AG09319 (cell line): ENCODE measurements around the gene TMEM253.

Experiments used
- DNase-seq: peaks from one replicate; pipeline ENCODE4 v3.0.0-alpha.2; 2010; ENCODE audit warnings: low read depth; ENCODE audit errors: extremely low read depth
- TF ChIP-seq, protein P1 (sequence below): IDR thresholded peaks from 2 replicates; pipeline ENCODE4 v1.5.1; 2011; ENCODE audit warnings: low read depth, mild to moderate bottlenecking, inconsistent platforms, low read length, moderate library complexity

TMEM253 gene

GRCh38 chr14:21123429-21123828 lies 22.6 kb downstream of the TMEM253 start:
- TF ChIP-seq, protein P1, sequence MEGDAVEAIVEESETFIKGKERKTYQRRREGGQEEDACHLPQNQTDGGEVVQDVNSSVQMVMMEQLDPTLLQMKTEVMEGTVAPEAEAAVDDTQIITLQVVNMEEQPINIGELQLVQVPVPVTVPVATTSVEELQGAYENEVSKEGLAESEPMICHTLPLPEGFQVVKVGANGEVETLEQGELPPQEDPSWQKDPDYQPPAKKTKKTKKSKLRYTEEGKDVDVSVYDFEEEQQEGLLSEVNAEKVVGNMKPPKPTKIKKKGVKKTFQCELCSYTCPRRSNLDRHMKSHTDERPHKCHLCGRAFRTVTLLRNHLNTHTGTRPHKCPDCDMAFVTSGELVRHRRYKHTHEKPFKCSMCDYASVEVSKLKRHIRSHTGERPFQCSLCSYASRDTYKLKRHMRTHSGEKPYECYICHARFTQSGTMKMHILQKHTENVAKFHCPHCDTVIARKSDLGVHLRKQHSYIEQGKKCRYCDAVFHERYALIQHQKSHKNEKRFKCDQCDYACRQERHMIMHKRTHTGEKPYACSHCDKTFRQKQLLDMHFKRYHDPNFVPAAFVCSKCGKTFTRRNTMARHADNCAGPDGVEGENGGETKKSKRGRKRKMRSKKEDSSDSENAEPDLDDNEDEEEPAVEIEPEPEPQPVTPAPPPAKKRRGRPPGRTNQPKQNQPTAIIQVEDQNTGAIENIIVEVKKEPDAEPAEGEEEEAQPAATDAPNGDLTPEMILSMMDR = no peak

GRCh38 chr14:21133901-21134300 lies 33.0 kb downstream of the TMEM253 start:
- DNase-seq = no peak
- TF ChIP-seq, protein P1 = no peak

More at GRCh38 chr14:21123429-21123828, 22.6 kb downstream of the TMEM253 start:
- DNase-seq = no peak

- TF ChIP-seq, protein P1 = peak; percentile 60
- DNase-seq = no peak
Measured at GRCh38 chr14:21136024-21136423, 35.2 kb downstream of the TMEM253 start.

DNA sequence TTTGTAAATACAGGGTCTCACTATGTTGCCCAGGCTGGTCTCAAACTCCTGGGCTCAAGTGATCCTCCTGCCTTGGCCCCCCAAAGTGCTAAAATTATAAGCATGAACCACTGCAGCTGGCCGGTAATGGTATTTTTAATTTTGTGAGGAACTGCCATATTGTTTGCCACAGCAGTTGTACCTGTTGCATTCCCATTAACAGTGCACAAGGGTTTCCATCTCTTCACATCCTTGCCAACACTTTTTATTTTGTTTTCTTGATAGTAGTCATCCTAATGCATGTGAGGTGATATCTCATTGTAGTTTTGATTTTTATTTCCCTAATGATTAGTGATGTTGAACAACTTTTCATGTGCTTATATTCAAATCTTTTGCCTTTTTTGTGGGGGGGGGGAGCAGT lies 41.5 kb downstream of the TMEM253 start:
- DNase-seq = no peak
- TF ChIP-seq, protein P1 = no peak

DNA sequence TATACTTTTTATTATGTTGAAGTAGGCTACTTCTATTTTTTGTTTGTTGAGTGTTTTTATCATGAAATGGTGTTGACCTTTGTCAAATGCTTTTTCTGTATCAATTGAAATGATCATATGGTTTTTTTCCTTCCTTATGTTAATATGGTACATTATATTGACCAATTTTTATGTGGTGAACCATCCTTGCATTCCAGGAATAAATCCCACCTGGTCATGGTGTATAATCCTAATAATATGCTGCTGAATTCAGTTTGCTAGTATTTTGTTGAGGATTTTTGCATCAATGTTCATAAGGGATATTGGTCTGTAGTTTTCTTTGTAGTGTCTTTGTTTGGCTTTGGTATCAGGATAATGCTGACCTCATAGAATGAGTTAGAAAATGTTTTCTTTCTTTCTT lies 44.6 kb downstream of the TMEM253 start:
- no peak for DNase-seq
- TF ChIP-seq, protein P1 = no peak

DNA sequence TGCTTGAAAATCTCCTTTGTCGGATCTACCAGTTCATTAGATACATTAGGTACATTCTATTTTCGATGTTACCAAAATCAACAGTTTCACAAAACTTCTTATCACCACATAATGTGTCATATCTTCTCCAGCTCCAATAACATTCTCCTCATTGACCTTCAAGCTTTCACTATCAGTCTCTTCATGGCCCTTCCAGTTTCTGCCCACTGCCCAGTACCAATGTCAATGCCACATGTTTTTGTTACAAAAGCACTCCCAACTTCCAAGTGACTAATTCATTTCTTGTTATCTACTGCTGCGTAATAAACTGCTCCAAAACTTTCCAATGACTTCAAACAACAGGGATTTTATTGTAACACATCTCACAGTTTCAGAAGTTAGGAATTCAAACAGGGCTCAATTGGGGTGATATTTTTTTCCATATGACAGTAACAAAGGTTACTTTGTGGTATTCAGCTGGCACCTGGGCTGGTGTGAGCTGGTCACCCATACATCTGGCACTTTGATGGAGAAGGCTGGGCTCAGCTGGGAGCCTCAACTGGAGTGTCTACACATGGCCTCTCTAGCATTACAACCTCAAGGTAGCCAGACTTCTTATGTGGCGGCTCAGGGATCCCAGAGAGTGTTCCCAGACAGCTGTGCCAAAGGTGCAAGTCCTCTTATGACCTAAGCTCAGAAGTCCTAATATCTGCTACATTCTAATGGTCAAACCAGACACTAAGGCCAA lies 48.9 kb downstream of the TMEM253 start:
- DNase-seq = no peak
- TF ChIP-seq, protein P1 = no peak
